Measurements from ENCODE around the gene HS2ST1. TPM values are rescaled to one million over a fixed set of nuclear protein-coding genes. Genes with fewer than 3 reads are reported as not detected.

The HS2ST1 gene
- total RNA-seq, 1 donor from 2014 or later: 8.7 TPM

GRCh38 chr1:86924324-86924960 is 10.0 kb downstream of the HS2ST1 start:
- TF ChIP-seq CTCF (conservative IDR thresholded peaks at IDR 0.05; ENCODE audit: low read depth, low read length): no peak
- H3K4me3 ChIP-seq (ENCODE audit: low read depth, low read length): no peak overlapping the region
- DNase-seq (ENCODE audit: low read depth): no peak

- DNase-seq (ENCODE audit: low read depth): no peak
- no peak overlapping the region for H3K4me3 ChIP-seq (ENCODE audit: low read depth, low read length)
- no peak for TF ChIP-seq CTCF (conservative IDR thresholded peaks at IDR 0.05; ENCODE audit: low read depth, low read length)
Measured at GRCh38 chr1:86925742-86926141, 11.3 kb downstream of the HS2ST1 start.

- DNase-seq (ENCODE audit: low read depth): no peak
- TF ChIP-seq CTCF (conservative IDR thresholded peaks at IDR 0.05; ENCODE audit: low read depth, low read length): no peak
- H3K4me3 ChIP-seq (ENCODE audit: low read depth, low read length): no peak overlapping the region
Measured at GRCh38 chr1:86926883-86927282, 12.4 kb downstream of the HS2ST1 start.

GRCh38 chr1:86928819-86929218 is 14.4 kb downstream of the HS2ST1 start:
- no peak for TF ChIP-seq CTCF (conservative IDR thresholded peaks at IDR 0.05; ENCODE audit: low read depth, low read length)
- no peak overlapping the region for H3K4me3 ChIP-seq (ENCODE audit: low read depth, low read length)
- DNase-seq (ENCODE audit: low read depth): no peak

GRCh38 chr1:86933051-86933450 is 18.6 kb downstream of the HS2ST1 start:
- TF ChIP-seq CTCF (conservative IDR thresholded peaks at IDR 0.05; ENCODE audit: low read depth, low read length): no peak
- no peak for DNase-seq (ENCODE audit: low read depth)
- H3K4me3 ChIP-seq (ENCODE audit: low read depth, low read length): no peak overlapping the region

- no peak for TF ChIP-seq CTCF (conservative IDR thresholded peaks at IDR 0.05; ENCODE audit: low read depth, low read length)
- no peak overlapping the region for H3K4me3 ChIP-seq (ENCODE audit: low read depth, low read length)
- no peak for DNase-seq (ENCODE audit: low read depth)
Measured at GRCh38 chr1:86933562-86934377, 19.3 kb downstream of the HS2ST1 start.

All from epithelial cell of proximal tubule (primary cell).